Neuronal stem cell (in vitro differentiated cells): ENCODE data around the gene RASSF7.

ENCODE experiments used
- DNase-seq: peaks from one replicate; pipeline ENCODE4 v3.0.0-alpha.2; 2013; ENCODE audit warnings: low spot score
- H2AFZ ChIP-seq: one replicate; pipeline ENCODE4 v1.6.1; 2013; ENCODE audit warnings: mild to moderate bottlenecking, low read length, inconsistent platforms
- H2AK5ac ChIP-seq: 2 replicates; pipeline ENCODE4 v1.6.1; 2013; ENCODE audit warnings: low read depth, mild to moderate bottlenecking, inconsistent platforms, low read length, moderate library complexity, mixed read lengths
- H2BK120ac ChIP-seq: 2 replicates; pipeline ENCODE4 v1.6.1; 2013; ENCODE audit warnings: low read depth, mild to moderate bottlenecking, inconsistent platforms, low read length, moderate library complexity, mixed read lengths
- H2BK12ac ChIP-seq: one replicate; pipeline ENCODE4 v1.6.1; 2013; ENCODE audit warnings: low read length, inconsistent platforms
- H2BK15ac ChIP-seq: 2 replicates; pipeline ENCODE4 v1.6.1; 2013; ENCODE audit warnings: mild to moderate bottlenecking, low read length, inconsistent platforms, mixed read lengths
- H2BK5ac ChIP-seq: one replicate; pipeline ENCODE4 v1.6.1; 2013; ENCODE audit warnings: inconsistent platforms, mild to moderate bottlenecking, low read length, moderate library complexity
- H3K14ac ChIP-seq: one replicate; pipeline ENCODE4 v1.6.1; 2013; ENCODE audit warnings: low read length, inconsistent platforms
- H3K18ac ChIP-seq: 2 replicates; pipeline ENCODE4 v1.6.1; 2013; ENCODE audit warnings: low read length, inconsistent platforms
- H3K23ac ChIP-seq: 2 replicates; pipeline ENCODE4 v1.6.1; 2013; ENCODE audit warnings: low read depth, mild to moderate bottlenecking, mixed read lengths, low read length, inconsistent platforms; ENCODE audit not compliant: poor library complexity
- H3K27ac ChIP-seq: replicated peaks from 3 replicates; pipeline ENCODE4 v1.5.1; 2013; ENCODE audit warnings: low read length, inconsistent platforms
- H3K27me3 ChIP-seq, 3 experiments: 2 replicates each; pipeline ENCODE4 v1.6.1; 2013; ENCODE audit warnings: low read length in 3 of 3, mild to moderate bottlenecking in 2 of 3, inconsistent platforms in 1 of 3, low read depth in 1 of 3, mixed read lengths in 1 of 3, moderate library complexity in 1 of 3; ENCODE audit not compliant: control insufficient read depth in 3 of 3, insufficient read depth in 3 of 3
- H3K36me3 ChIP-seq, 2 donors: replicated peaks in 1 of 2; 2 replicates each; pipeline ENCODE4 v1.6.1; 2013; ENCODE audit warnings: low read length in 2 of 2; ENCODE audit not compliant: control insufficient read depth in 2 of 2, insufficient read depth in 2 of 2
- H3K4ac ChIP-seq: 2 replicates; pipeline ENCODE4 v1.6.1; 2013; ENCODE audit warnings: inconsistent platforms, mild to moderate bottlenecking, low read length, moderate library complexity
- H3K4me1 ChIP-seq, 2 donors: 1 replicate in 1 of 2; 2 replicates in 1 of 2; pipeline ENCODE4 v1.6.1; 2013; ENCODE audit warnings: low read length in 2 of 2, low read depth in 1 of 2; ENCODE audit not compliant: control insufficient read depth in 2 of 2, insufficient read depth in 1 of 2
- H3K4me2 ChIP-seq: one replicate; pipeline ENCODE4 v1.6.1; 2013; ENCODE audit warnings: mild to moderate bottlenecking, low read length, inconsistent platforms; ENCODE audit not compliant: insufficient read depth, poor library complexity, severe bottlenecking
- H3K4me3 ChIP-seq, 2 donors: 2 replicates each; pipeline ENCODE4 v1.5.1; 2013; ENCODE audit warnings: low read length in 2 of 2, mild to moderate bottlenecking in 2 of 2, inconsistent platforms in 1 of 2, moderate library complexity in 1 of 2
- H3K79me1 ChIP-seq: one replicate; pipeline ENCODE4 v1.6.1; 2013; ENCODE audit warnings: low read depth, mild to moderate bottlenecking, inconsistent platforms, low read length, moderate library complexity
- H3K9ac ChIP-seq: one replicate; pipeline ENCODE4 v1.6.1; 2013; ENCODE audit warnings: mild to moderate bottlenecking, low read depth, low read length, inconsistent platforms; ENCODE audit not compliant: poor library complexity
- H3K9me3 ChIP-seq, 2 donors: replicated peaks in 1 of 2; 2 replicates each; pipeline versions ENCODE3 to v1.6.1; 2013; ENCODE audit warnings: low read length in 2 of 2, mild to moderate bottlenecking in 2 of 2, inconsistent platforms in 1 of 2, low read depth in 1 of 2, mixed read lengths in 1 of 2, moderate library complexity in 1 of 2; ENCODE audit not compliant: control insufficient read depth in 2 of 2, insufficient read depth in 1 of 2
- H4K8ac ChIP-seq: one replicate; pipeline ENCODE4 v1.6.1; 2013; ENCODE audit warnings: low read depth, mild to moderate bottlenecking, inconsistent platforms, low read length, moderate library complexity
- H4K91ac ChIP-seq: one replicate; pipeline ENCODE4 v1.6.1; 2013; ENCODE audit warnings: low read length, low read depth, mild to moderate bottlenecking, inconsistent platforms; ENCODE audit not compliant: poor library complexity
- WGBS, 2 donors: extraction: QIAGEN DNeasy Blood & Tissue Kit; methylation state at CpG; one replicate each; pipeline ENCODE4 v1.1.7; 2013; ENCODE audit warnings: missing lambda C conversion rate in 2 of 2, mixed read lengths in 1 of 2; ENCODE audit not compliant: insufficient read length in 2 of 2, insufficient replicate concordance in 1 of 2; ENCODE audit errors: extremely low coverage in 2 of 2; 5-methylcytosine and 5-hydroxymethylcytosine counted together

The RASSF7 gene

DNA sequence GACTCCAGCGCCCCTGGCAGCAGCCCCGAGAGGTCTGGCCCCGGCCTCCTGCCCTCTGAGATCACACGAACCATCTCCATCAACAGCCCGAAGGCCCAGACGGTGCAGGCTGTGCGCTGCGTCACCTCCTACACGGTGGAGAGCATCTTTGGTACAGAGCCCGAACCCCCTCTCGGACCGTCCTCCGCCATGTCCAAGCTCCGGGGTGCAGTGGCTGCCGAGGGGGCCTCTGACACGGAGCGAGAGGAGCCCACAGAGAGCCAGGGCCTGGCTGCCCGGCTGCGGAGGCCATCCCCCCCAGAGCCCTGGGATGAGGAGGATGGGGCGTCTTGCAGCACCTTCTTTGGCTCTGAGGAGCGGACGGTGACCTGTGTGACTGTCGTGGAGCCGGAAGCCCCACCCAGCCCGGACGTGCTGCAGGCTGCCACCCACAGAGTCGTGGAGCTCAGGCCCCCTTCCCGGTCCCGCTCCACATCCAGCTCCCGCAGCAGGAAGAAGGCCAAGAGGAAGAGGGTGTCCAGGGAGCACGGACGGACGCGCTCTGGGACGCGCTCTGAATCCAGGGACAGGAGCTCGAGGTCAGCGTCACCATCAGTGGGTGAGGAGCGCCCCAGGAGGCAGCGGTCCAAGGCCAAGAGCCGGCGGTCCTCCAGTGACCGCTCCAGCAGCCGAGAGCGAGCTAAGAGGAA lies 47.3 kb downstream of the RASSF7 start:
- H3K79me1 ChIP-seq = peaks cover 8% of the 10 kb centered on the region
- no peak for DNase-seq

DNA sequence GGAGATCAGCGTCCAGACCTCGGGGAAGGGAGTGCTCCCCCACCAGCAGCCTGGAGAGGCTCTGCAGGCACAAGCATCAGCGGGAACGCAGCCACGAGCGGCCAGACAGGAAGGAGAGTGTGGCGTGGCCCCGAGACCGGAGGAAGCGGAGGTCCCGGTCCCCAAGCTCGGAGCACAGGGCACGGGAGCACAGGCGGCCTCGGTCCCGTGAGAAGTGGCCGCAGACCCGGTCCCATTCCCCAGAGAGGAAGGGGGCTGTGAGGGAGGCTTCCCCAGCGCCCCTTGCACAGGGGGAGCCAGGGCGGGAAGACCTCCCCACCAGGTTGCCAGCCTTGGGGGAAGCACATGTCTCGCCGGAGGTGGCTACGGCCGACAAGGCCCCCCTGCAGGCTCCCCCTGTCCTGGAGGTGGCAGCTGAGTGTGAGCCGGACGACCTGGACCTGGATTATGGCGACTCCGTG lies 48.1 kb downstream of the RASSF7 start:
- WGBS, 2 donors = no CpG with 5 or more reads among the region's 28 CpGs
- H4K91ac ChIP-seq = no peak overlapping the region
- no peak overlapping the region for H3K14ac ChIP-seq
- H2AK5ac ChIP-seq = no peak overlapping the region
- peak overlapping the region; percentile 24 for H2BK5ac ChIP-seq
- DNase-seq = no peak
- no peak overlapping the region for H3K4me3 ChIP-seq
- peaks cover 0 to 2% (median 0%) of the 10 kb centered on the region in 3 experiments for H3K27me3 ChIP-seq
- peaks cover 78 to 96% of the 10 kb centered on the region in 2 donors for H3K36me3 ChIP-seq
- no peak overlapping the region for H2AFZ ChIP-seq
- no peak overlapping the region for H3K18ac ChIP-seq
- no peak overlapping the region for H3K4me2 ChIP-seq
- no peak overlapping the region for H2BK15ac ChIP-seq
- H2BK120ac ChIP-seq = no peak overlapping the region
- H3K79me1 ChIP-seq = peaks cover 10% of the 10 kb centered on the region
- H3K27ac ChIP-seq = no peak overlapping the region
- no peak overlapping the region for H4K8ac ChIP-seq
- H2BK12ac ChIP-seq = no peak overlapping the region
- no peak overlapping the region for H3K23ac ChIP-seq
- H3K4ac ChIP-seq = no peak overlapping the region
- no peak overlapping the region for H3K9ac ChIP-seq
- no peaks in the 10 kb centered on the region for H3K4me1 ChIP-seq
- H3K9me3 ChIP-seq = no peaks in the 10 kb centered on the region

More for the DNA sequence above, 47.3 kb downstream of the RASSF7 start:
- WGBS, 2 donors = no CpG with 5 or more reads among the region's 45 CpGs
- Histone ChIP-seq H2BK15ac (no peak overlapping the region), H2AK5ac (no peak overlapping the region), H3K4me3 (no peak overlapping the region), H2AFZ (no peak overlapping the region), H3K4me1 (no peaks in the 10 kb centered on the region), H4K91ac (no peak overlapping the region), H2BK120ac (no peak overlapping the region), H3K18ac (no peak overlapping the region), H3K9ac (no peak overlapping the region), H3K27me3 (peaks cover 0 to 2% (median 0%) of the 10 kb centered on the region in 3 experiments), H3K36me3 (peaks cover 79 to 98% of the 10 kb centered on the region in 2 donors), H3K4ac (no peak overlapping the region), H3K27ac (no peak overlapping the region), H3K4me2 (no peak overlapping the region), H4K8ac (no peak overlapping the region), H2BK12ac (no peak overlapping the region), H3K9me3 (no peaks in the 10 kb centered on the region), H3K23ac (peak overlapping the region; percentile 31), H2BK5ac (no peak overlapping the region), H3K14ac (no peak overlapping the region)

DNA sequence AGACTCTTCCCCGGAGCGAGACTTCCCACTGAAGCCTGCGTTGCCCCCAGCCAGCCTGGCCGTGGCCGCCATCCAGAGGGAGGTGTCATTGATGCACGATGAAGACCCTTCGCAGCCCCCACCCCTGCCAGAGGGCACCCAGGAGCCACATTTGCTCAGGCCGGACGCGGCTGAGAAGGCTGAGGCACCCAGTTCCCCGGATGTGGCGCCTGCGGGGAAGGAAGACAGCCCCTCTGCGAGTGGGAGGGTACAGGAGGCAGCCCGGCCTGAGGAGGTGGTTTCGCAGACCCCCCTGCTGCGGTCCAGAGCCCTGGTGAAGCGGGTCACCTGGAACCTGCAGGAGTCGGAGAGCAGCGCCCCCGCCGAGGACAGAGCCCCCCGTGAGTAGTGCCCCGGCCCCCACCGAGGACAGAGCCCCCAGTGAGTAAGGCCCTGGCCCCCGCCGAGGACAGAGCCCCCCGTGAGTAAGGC lies 48.6 kb downstream of the RASSF7 start:
- Histone ChIP-seq H3K14ac (no peak overlapping the region), H4K91ac (no peak overlapping the region), H3K23ac (no peak overlapping the region), H2BK5ac (peak overlapping the region; percentile 24), H3K9ac (no peak overlapping the region), H3K4me3 (no peak overlapping the region), H3K79me1 (peaks cover 13% of the 10 kb centered on the region), H2AK5ac (no peak overlapping the region), H3K18ac (no peak overlapping the region), H4K8ac (no peak overlapping the region), H2BK15ac (no peak overlapping the region), H3K36me3 (peaks cover 74 to 96% of the 10 kb centered on the region in 2 donors), H2AFZ (no peak overlapping the region), H3K4me1 (no peaks in the 10 kb centered on the region), H3K9me3 (no peaks in the 10 kb centered on the region), H2BK120ac (no peak overlapping the region), H3K27me3 (peaks cover 0 to 2% (median 0%) of the 10 kb centered on the region in 3 experiments), H3K4me2 (no peak overlapping the region), H3K4ac (no peak overlapping the region), H2BK12ac (peak overlapping the region; percentile 22), H3K27ac (no peak overlapping the region)
- no peak for DNase-seq
- no CpG with 5 or more reads among the region's 28 CpGs for WGBS, 2 donors

DNA sequence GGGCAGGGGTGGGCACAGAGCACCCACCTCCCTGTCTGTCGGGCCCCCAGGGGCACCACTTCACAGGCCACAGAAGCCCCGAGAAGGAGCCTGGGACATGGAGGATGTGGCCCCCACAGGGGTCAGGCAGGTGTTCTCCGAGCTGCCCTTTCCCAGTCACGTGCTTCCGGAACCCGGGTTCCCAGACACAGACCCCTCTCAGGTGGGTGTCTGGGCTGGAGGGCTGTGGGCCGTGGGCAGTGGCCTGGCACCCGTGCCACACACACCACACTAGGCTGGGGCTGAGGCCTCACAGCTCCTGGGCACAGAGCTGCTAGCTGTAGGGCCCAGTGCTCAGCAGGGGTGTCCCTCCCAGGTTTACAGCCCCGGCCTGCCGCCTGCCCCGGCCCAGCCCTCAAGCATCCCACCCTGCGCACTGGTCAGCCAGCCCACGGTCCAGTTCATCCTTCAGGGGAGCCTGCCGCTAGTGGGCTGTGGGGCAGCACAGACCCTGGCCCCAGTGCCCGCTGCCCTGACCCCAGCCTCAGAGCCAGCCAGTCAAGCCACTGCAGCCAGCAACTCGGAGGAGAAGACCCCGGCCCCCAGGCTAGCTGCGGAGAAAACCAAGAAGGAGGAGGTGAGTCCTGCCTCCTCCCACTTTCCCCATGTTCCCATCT lies 49.5 kb downstream of the RASSF7 start:
- no peak overlapping the region for H3K4me3 ChIP-seq
- H3K36me3 ChIP-seq = peaks cover 67 to 91% of the 10 kb centered on the region in 2 donors
- H2BK15ac ChIP-seq = no peak overlapping the region
- H2BK5ac ChIP-seq = peak overlapping the region; percentile 66
- H2BK12ac ChIP-seq = no peak overlapping the region
- WGBS, 2 donors = no CpG with 5 or more reads among the region's 18 CpGs
- peaks cover 0 to 2% (median 0%) of the 10 kb centered on the region in 3 experiments for H3K27me3 ChIP-seq
- no peak overlapping the region for H3K4me2 ChIP-seq
- H3K14ac ChIP-seq = no peak overlapping the region
- peak overlapping the region; percentile 65 for H4K8ac ChIP-seq
- no peak overlapping the region for H2AFZ ChIP-seq
- peaks cover 17% of the 10 kb centered on the region for H3K79me1 ChIP-seq
- DNase-seq = no peak
- H3K27ac ChIP-seq = no peak overlapping the region
- H4K91ac ChIP-seq = no peak overlapping the region
- peaks cover 3% of the 10 kb centered on the region in 2 donors for H3K4me1 ChIP-seq
- no peak overlapping the region for H3K18ac ChIP-seq
- no peak overlapping the region for H2AK5ac ChIP-seq
- H3K9ac ChIP-seq = no peak overlapping the region
- no peak overlapping the region for H3K4ac ChIP-seq
- H3K9me3 ChIP-seq = no peaks in the 10 kb centered on the region
- H3K23ac ChIP-seq = peak overlapping the region; percentile 44
- no peak overlapping the region for H2BK120ac ChIP-seq
